Stimulated activated CD4-positive, alpha-beta T cell treated with anti-CD3 and anti-CD28 coated beads, TNF-alpha, amount 100 ng/mL, for 1 hour (primary cell): ENCODE results near the gene ZNF653.

ENCODE experiments used
- DNase-seq, 3 donors: peaks; one replicate each; pipeline ENCODE4 v3.0.0-alpha.2; 2020; ENCODE audit warnings: low read depth in 3 of 3, low spot score in 1 of 3

ZNF653 gene

GRCh38 chr19:11528551-11529341 is 23.1 kb upstream of the ZNF653 start, which contains the start of gene ECSIT:
TSS of gene ECSIT (minus strand) at chr19:11529134. CDS start at chr19:11519170, 9,964 bp downstream.
- DNase-seq: peak; percentile 76 to 87 (median 80)

GRCh38 chr19:11519138-11519537 is 13.5 kb upstream of the ZNF653 start:
- no peak for DNase-seq

GRCh38 chr19:11513946-11514345 is 8.3 kb upstream of the ZNF653 start:
- DNase-seq: no peak

- no peak for DNase-seq
Measured at GRCh38 chr19:11510444-11510843, 4.8 kb upstream of the ZNF653 start.

GRCh38 chr19:11507370-11508078 is 1.9 kb upstream of the ZNF653 start:
- DNase-seq: no peak

GRCh38 chr19:11506967-11507366 is 1.3 kb upstream of the ZNF653 start:
- no peak for DNase-seq

- DNase-seq: no peak
Measured at GRCh38 chr19:11506101-11506555, 489 bp upstream of the ZNF653 start.

- DNase-seq: peak; percentile 90 to 93 (median 92)
Measured at GRCh38 chr19:11505032-11505503, 571 bp downstream of the ZNF653 start.

GRCh38 chr19:11504502-11505031 is 1.1 kb downstream of the ZNF653 start:
- DNase-seq: no peak

GRCh38 chr19:11499890-11500420 is 5.7 kb downstream of the ZNF653 start:
- no peak for DNase-seq

GRCh38 chr19:11499220-11499726 is 6.4 kb downstream of the ZNF653 start:
- no peak for DNase-seq

GRCh38 chr19:11496391-11497163 is 9.1 kb downstream of the ZNF653 start:
- DNase-seq: peak in 2 of 3 donors; percentile 27 to 52

- DNase-seq: no peak
Measured at GRCh38 chr19:11495885-11496284, 9.8 kb downstream of the ZNF653 start.

- no peak for DNase-seq
Measured at GRCh38 chr19:11495481-11495880, 10.2 kb downstream of the ZNF653 start.

- no peak for DNase-seq
Measured at GRCh38 chr19:11494634-11495285, 10.9 kb downstream of the ZNF653 start.

- no peak for DNase-seq
Measured at GRCh38 chr19:11489378-11489777, 16.3 kb downstream of the ZNF653 start.

- no peak for DNase-seq
Measured at GRCh38 chr19:11486661-11487503, 18.8 kb downstream of the ZNF653 start.

GRCh38 chr19:11485245-11485837 is 20.3 kb downstream of the ZNF653 start:
- DNase-seq: no peak
